GM19240 (cell line): ENCODE measurements around the gene SPCS3.
"Not testable (repeated sequence)": the region's sequence is repeated elsewhere in the genome, so short reads cannot be mapped to it uniquely, and the experiment has no call there.

Experiments used
- DNase-seq: peaks from one replicate; pipeline ENCODE4 v3.0.0; 2011; ENCODE audit warnings: low spot score; ENCODE audit not compliant: insufficient read length

The SPCS3 gene

GRCh38 chr4:176345346-176345745 lies 25.6 kb downstream of the SPCS3 start:
- DNase-seq: not testable (repeated sequence)

DNA sequence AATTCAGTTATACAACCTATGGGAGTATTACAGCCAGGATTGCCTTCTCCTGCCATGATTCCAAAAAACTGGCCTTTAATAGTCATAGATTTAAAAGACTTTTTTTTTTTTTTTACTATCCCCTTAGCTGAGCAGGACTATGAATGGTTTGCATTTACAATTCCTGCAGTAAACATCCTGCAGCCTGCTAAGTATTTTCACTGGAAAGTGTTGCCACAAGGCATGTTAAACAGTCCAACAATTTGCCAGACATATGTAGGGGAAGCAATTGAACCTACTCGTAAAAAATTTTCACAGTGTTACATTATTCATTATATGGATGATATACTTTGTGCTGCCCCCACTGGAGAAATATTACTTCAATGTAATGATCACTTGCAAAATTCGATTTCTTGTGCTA lies 27.1 kb downstream of the SPCS3 start:
- DNase-seq: not testable (repeated sequence)

DNA sequence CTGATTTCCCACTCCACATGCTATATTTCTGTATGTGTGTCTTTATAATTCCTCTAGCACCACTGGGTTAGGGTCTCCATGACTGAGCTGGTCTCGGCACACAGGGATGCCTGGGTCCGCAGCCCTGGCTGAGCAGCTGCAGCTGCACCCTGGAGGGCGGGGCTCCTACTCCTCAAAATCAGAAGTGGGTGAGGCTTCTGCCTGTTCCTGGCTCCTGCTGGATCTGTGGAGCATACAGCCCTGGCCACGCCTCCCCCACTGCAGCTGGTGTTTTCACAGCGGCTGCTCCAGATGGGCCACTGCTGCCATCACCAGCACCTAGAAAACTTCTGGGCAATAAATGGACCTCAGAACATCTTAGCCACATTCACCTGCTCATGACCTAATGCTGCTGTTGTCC lies 30.9 kb downstream of the SPCS3 start:
- DNase-seq: no peak

DNA sequence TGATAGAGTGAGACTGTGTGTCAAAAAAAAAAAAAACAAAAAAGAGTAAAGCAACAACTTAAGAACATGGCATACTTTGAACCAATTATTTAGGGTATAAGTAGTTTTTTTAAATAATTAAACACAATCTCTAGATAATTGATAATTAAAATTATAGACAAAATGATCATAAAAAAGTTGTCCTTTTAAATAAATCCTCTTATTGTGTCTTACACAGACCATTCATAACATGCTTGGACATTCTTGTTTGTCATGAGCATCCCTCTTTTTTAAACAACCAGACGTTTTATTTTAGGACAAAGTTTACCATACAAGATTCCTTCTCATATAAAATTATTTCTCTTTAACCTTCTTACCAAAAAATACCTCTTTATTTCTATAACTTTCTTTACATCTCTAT lies 35.1 kb downstream of the SPCS3 start:
- no peak for DNase-seq

DNA sequence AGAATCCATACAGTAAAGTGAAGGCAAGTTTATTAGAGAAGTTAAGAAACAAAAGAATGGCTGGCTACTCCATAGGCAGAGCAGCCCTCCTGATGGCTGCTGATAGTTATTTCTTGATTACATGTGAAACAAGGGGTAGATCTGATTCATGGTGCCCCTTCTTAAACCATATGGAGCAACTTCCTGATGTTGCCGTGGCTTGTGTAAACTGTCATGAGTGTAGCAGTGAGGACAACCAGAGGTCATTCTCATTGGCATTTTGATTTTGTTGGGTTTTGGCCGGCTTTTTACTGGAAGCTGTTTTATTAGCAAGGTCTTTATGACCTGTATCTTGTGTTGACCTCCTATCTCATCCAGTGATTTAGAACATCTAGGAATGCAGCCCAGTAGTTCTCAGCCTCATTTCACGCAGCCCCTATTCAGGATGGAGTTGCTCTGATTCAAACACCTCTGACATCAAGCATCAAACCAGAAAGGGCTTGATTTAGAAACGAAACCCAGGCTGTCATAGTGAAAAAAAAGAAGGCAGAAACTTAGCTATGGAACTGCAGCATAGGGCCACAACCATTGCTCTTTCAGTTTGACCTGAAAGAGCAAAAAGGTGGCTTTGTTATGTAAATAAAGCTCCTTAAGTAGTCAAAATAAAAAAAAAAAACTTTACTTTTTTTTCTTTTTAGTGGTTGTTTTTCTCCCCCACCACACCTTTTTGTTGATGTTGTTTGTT lies 37.8 kb downstream of the SPCS3 start:
- DNase-seq: peak; percentile 18

DNA sequence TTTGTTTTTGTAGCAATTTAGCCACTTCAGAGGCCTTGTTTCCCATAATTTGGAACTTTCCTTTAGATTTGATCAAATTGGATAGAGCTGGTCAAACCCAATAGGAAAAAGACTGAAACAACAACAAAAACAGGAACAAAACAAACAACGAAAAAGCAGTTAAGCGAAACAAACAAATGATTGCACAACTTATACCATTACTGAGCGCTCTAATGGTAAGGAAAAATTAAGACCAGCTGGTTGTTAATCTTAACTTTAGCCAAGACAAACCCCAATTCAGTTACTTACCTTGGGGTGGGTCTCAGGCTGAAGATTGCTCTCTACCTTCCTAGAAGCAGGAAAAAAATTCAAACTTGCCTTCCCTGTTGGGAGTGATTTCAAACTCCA lies 38.3 kb downstream of the SPCS3 start:
- DNase-seq: no peak

GRCh38 chr4:176359590-176359989 lies 39.8 kb downstream of the SPCS3 start:
- DNase-seq: no peak

GRCh38 chr4:176360446-176360845 lies 40.7 kb downstream of the SPCS3 start:
- no peak for DNase-seq

- no peak for DNase-seq
These were observed 43.3 kb downstream of the SPCS3 start for GRCh38 chr4:176363072-176363471.

GRCh38 chr4:176367771-176368465 lies 48.2 kb downstream of the SPCS3 start:
- no peak for DNase-seq

DNA sequence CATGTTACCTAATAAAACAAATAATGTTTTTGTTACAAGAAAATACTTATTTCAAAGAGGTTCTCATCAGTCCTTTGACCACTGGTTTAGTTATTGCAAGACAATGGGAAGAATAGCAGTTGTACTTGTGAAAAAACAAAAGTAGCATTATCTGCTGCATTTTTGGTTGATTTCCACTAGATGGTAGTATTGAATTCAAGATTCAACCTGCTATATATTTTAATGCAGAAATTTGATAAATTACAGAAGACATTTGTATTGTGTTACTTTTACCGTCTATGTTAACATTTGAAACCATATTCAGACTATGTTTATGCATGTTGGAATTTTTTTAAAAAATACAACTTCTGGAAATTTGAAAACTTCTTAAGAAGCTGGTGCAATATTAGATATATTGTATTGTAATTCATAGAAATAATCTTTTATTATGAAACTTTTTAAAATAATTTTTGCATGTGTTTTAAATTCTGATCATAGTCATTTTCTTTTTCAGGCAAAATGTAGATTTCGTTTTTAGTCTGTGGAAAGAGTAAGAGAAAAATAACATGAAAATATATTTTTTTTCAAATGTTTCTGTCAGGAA lies 56.4 kb downstream of the SPCS3 start:
- no peak for DNase-seq

DNA sequence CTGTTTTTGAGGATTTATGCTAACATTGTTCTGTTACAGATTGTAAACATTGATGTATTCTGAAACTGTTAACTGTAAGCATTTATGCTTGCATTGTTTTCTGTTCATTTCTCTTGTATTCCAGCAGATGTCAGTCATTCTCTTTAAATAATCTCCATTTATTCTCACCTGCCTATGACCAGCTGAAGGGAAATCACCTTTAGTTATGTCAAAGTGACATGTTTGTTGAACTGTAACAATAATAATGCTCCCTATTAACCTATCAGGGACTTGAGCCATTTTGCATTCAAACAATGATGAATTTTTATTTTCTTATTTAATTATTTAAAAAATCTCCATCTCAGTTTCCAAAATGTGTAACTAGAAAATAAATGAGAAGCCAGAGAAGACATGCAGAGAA lies 58.0 kb downstream of the SPCS3 start:
- peak; percentile 3 for DNase-seq

DNA sequence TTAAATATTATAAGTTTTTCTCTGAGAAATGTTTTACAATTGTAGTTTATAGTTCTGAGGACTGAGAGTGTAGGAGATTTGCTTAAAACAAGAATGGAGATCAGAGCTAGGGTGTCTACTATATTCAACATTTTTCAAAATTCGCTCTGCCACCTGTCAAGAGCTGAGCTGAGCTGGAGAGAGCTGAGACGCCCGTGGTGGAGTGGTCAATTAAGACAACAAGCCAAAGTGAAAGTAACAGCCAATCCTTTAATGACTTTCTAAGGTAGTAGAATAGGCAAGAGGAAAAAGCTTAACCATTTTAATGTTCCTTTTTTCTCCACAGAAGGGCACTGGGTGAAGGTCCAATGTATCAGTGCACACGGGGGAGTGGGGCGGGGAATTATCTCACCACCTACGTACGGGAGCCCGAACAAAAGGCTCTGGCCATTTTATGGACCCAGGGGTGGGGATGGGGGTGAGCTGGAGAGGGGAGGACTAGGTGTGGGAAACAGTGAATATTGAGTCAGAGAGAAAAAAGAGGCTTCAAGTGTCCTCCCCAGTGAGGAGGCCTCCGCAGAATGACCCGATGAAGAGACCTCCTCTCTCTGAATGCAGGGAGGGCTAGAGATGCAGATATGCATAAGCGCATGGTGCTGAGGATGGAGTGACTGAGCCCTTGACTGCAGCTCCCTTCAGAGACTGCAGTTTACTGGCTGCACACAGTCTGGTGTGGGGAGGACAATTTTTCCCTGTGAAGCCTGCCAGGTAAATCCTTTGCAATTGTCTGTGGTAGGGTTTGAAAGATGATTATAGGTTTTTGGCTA lies 60.8 kb downstream of the SPCS3 start:
- no peak for DNase-seq
